GOT3 (cell line): ENCODE measurements around the gene SPG7.
"Not testable (repeated sequence)": the region's sequence is repeated elsewhere in the genome, so short reads cannot be mapped to it uniquely, and the experiment has no call there.

Experiments
- DNase-seq: peaks from one replicate; lab custom pipeline; 2025; ENCODE audit warnings: mixed read lengths; lab: John Stamatoyannopoulos, UW

SPG7 gene

DNA sequence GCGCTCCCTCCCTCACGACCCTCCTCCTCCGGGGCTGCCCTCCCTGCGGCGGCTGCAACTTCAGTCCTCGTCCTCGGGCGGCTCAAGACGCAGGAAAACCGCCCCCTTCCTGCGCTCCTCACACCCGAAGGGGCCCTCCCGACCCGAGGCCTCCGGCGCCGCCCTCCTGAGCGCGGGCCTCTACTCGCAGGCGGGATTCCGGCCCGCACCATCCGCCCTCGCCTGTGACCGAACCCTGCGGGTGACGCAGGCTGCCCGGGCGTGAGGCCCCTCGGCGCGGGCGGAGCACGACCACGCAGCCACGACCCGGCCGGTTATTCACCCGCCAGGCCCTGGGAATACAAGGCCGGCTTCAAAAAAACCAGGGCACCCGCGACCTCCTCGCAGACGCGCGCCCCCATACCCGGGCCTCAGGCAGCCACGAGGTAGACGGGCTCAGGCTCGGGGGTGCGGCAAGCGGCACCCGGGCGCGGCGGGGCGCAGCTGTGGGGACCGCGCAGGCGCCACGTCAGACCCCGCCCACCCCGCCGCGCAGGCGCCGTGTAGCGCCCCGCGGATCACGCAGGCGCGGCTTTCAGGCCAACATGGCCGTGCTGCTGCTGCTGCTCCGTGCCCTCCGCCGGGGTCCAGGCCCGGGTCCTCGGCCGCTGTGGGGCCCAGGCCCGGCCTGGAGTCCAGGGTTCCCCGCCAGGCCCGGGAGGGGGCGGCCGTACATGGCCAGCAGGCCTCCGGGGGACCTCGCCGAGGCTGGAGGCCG is at the start of gene SPG7:
TSS of gene SPG7 (plus strand) at position 570 of the 757 bp plus-strand sequence. CDS start at position 585, 15 bp downstream.
- peak; percentile 78 for DNase-seq

DNA sequence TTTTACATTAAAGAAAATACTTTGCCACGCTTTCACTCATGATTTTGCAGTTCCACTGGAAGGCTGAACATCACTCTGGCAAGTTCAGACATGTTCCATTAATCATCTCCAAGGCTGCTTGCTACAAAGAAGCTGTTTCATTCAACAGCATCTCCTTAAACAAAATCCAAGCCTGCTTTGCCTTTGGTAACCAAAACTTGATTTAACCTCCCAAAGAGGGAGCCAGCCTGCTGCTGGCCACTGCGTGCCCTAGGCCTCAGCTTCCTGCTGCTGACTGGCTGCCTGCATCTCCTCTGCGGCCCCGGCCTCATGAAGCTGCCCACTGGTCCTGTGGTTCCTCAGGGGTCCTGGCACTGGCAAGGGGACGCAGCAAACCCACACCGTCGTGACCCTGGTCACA is 49.7 kb upstream of the SPG7 start:
- DNase-seq, result no peak

DNA sequence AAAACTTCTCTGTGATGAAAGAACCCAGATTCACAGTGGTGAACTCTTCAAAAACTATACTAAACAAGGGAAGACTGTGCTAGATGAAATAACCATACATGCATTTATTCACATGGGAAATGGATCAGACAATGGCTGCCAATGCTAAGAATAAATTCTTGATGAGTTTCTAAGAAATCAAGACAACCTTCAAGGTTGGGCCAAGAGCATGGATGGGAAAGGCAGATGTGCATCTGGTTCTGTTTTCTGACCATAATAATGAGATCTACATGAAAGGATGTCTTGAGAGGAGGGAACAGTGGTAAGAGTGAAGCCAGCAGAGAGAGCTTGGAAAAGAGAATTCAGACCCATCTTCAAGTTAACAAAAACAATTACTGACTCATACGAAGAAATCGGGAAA is 49.2 kb upstream of the SPG7 start:
- no peak for DNase-seq

DNA sequence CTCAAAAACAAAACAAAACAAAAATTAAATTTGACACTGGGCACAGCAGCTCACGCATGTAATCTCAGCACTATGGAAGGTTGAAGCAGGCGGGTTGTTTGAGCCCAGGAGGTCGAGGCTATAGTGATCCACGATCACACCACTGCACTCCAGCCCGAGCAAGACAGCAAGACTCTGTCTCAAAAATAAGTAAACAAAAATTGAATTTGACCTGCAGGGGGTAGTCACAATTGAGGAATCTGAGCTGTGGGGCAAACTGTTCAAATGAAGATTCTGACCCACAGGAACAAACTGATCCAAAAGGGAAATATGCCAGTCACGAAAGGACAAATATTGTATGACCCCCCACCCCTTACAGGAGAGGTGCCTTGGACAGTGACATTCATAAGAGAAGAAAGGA is 47.6 kb upstream of the SPG7 start:
- no peak for DNase-seq

DNA sequence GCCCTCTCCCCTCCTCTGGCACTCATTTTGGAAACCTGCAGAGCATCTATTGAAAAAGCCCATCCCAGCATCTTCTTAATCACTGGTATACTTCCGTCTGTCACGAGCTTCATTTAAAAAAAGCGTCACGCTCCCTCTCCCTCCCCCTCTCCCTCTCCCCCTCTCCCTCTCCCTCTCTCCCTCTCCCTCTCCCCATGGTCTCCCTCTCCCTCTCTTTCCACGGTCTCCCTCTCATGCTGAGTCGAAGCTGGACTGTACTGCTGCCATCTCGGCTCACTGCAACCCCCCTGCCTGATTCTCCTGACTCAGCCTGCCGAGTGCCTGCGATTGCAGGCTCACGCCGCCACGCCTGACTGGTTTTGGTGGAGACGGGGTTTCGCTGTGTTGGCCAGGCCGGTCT is 46.3 kb upstream of the SPG7 start:
- DNase-seq, result not testable (repeated sequence)

DNA sequence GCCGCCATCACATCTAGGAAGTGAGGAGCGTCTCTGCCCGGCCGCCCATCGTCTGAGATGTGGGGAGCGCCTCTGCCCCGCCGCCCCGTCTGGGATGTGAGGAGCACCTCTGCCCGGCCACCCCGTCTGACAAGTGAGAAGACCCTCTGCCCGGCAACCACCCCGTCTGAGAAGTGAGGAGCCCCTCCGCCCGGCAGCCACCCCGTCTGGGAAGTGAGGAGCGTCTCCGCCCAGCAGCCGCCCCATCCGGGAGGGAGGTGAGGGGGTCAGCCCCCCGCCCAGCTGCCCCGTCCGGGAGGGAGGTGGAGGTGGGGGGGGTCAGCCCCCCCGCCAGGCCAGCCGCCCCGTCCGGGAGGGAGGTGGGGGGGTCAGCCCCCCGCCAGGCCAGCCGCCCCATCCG is 45.6 kb upstream of the SPG7 start:
- DNase-seq, result not testable (repeated sequence)

DNA sequence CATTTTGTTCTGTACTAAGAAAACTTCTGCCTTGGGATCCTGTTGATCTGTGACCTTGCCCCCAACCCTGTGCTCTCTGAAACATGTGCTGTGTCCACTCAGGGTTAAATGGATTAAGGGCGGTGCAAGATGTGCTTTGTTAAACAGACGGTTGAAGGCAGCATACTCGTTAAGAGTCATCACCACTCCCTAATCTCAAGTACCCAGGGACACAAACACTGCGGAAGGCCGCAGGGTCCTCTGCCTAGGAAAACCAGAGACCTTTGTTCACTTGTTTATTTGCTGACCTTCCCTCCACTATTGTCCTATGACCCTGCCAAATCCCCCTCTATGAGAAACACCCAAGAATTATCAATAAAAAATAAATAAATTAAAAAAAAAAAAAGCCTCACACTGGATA is 44.9 kb upstream of the SPG7 start:
- DNase-seq, result not testable (repeated sequence)

DNA sequence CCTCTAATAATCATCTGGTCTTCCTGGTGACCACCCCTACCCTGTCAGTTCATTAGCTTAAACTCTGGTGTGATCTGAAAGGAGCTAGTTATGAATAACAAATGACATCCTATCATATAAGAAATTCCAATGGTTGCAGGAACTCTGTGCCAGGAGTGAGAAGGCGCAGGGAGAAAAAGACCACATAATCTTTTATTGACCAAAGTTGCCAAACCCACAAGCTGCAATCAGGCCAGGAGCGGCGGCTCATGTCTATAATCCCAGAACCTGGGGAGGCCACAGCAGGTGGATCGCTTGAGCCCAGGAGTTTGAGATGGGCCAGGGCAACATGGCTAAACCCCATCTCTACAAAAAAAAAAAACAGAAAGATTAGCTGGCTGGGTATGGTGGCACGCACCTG is 41.3 kb upstream of the SPG7 start:
- DNase-seq, result no peak

DNA sequence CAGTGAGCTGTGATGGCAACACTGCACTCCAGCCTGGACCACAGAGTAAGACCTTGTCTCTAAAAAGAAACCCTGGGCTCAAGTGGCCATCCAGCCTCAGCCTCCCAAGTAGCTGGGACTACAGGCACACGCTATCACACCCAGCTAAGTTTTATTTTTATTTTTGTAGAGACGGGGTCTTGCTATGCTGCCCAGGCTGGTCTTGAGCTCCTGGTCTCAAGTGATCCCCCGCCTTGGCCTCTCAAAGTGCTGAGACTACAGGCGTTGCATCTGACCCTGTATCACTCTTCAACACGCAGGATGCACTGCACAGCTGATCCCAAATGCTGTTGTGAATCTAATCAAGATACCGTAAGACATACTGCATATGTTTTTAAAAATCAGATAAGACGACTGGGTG is 40.8 kb upstream of the SPG7 start:
- DNase-seq, result no peak

DNA sequence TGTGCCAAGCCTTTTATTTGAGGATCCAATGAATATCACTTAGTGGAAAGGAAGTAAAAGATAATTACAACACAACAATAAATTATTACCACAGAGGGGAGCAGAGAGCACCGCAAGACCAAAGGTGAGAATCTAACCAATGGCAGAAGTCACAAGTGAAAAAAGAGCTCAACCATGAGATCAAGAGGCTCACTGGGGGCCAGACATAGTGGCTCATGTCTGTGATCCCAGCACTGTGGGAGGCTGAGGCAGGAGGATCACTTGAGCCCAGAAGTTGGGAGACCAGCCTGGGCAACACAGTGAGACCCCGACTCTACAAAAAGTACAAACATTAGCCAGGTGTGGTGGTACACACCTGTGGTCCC is 35.5 kb upstream of the SPG7 start:
- no peak for DNase-seq

DNA sequence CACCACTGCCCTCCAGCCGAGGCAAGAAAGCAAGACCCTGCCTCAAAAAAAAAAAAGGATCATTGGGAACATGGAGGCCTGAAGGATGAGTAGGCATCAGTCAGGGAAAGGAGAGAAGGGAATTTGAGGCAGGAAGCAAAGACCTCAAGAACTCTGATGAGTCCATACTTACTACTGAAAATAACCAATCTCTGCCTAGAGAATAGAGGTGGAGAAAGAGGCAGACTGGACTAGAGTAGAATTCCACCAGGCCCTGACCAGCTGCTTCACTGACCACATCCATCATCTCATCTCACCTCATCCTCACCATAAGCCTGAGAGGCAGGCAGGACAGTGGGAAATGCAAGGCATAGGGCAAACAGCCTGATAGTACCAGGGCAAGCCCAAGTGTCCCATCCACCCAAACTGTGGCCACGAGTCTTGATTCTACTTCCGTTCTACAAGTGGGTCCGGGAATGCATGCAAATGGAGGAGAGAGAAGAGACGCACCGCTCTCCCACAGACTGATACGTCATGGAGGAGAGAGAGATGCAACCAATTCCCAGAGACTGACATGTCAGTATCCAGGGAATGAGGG is 35.0 kb upstream of the SPG7 start:
- DNase-seq, result no peak

DNA sequence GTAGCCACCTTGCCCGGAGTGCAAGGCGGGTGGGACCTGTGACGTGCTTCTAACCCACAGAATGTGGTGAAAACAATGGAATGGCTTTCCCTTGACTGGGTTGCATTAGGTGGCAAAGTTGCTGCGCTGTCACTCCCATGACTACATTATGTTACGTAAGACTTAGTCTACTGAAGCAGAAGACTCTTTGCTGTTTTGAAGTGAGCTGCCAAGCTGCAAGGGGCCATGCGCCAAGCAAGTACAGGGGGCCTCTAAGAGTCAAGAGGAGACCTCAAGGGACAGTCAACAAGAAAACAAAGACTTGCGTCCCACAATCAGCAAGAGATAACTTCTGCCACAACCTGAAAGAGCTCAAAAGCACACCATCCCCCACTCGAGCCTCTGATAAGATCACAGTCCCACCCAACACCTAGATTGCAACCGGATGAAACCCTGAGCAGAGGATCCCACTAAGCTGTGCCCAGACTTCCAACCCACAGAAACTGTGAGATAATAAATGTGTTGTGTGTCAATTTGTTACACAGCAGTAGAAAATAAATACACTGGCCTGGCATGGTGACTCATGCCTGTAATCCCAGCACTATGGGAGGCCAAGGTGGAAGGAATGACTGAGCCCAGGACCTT is 34.3 kb upstream of the SPG7 start:
- DNase-seq, result no peak

DNA sequence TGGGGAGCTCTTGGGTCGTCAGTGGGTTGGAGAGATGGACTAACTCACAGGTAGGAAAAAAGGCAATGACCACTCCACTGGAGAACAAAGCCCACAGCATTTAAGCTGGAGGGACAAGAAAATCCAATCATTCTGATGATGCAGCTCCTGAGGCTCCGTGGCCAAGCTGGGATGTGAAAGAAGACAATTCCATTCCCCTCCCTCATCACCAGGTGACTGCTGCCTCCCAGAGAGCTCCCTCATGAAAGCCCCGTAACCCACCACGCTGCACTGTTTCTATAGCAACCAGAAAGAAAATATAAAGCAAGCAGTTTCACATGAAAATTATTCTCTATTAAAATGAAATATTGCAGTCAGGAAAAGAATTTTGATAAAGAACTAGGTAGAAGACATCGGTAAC is 33.1 kb upstream of the SPG7 start:
- no peak for DNase-seq

DNA sequence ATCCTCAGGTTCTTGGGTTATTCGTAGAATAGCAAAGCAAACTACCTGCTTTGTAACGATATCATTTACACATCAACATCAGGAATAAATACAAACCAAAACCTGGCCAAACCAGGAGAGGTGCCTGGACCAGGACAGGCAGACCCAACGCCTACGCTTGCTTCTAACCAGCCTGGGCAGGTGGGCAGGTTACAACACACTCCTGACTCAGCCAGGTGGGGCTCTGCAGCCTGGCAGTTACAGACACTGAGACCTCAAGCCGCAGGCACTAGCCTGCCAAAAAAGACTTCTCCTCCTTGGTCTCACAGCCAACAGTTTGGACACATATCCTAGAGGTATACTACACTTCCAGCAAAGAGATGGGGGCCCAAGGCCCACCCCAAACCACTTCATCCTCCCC is 31.8 kb upstream of the SPG7 start:
- DNase-seq, result no peak

DNA sequence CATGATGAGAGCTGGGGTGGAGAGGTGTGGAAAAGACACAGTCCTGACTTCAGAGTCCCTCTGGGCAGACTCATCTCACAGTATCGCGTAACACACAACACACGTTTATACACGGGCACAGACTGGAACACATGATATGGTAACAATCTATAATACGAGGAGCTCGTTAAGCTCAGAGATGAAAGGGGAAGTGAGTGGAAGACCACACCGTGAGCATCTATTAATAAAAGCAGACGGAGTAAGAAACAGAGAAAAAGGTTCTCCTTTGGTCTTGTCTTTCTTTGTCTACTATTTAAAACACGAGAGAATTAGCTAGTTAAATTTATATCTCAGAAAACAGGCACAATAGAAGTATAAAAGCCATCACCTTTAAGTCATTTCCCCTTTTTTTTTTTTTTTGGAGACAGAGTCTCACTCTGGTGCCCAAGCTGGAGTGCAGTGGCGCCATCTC is 31.4 kb upstream of the SPG7 start:
- no peak for DNase-seq

DNA sequence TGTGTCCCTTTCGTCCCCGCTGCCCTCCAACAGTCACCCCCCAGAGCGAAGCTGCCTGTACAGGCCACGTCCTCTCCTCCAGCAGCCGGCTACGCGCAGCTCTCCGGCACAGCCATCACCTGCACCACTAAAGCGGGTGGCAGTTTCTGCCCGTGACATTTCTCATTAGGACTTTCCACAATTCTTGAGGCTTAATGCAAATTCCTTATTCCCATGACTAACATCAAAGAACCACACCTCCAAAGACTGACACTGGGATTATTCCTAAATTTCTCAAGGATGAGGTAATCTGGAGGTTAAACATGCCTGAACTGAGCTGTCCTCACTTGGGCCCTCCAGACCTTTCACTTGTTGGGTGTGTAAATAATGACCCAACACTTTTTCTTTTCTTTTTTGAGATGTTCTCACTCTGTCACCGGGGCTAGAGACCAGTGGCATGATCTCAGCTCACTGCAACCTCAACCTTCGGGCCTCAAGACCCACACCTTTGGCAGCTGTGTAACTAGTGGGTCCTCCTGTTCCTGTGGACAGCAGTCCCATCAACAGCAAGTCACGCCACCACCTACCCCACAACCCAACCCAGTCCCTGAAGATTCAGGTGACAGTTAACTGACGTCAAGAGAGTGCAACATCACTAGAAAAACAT is 29.5 kb upstream of the SPG7 start:
- no peak for DNase-seq

DNA sequence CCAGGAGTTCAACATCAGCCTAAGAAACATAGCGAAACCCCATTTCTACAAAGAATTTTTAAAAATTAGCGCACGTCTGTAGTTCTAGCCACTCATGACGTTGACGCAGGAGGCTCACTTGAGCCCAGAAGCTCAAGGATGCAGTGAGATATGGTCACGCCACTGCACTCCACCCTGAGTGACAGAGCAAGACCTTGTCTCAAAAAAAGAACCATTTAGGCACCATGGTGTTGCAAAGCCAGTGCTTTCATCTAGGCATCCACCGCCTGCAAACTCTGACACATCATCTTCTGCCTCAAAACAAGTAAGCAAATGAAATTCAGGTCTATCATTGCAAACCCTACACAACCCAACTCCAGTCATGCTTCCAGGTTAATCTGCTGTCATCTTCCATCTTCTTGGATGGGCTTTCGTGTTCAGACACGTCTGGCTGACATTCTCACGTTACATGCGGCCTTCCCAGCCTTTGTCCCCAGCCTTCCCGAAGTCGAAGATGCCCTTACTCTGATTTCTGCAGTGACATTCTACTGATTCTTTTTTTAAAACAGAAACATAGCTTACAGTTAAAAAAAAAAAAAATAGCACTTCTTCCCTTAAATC is 26.7 kb upstream of the SPG7 start:
- no peak for DNase-seq

DNA sequence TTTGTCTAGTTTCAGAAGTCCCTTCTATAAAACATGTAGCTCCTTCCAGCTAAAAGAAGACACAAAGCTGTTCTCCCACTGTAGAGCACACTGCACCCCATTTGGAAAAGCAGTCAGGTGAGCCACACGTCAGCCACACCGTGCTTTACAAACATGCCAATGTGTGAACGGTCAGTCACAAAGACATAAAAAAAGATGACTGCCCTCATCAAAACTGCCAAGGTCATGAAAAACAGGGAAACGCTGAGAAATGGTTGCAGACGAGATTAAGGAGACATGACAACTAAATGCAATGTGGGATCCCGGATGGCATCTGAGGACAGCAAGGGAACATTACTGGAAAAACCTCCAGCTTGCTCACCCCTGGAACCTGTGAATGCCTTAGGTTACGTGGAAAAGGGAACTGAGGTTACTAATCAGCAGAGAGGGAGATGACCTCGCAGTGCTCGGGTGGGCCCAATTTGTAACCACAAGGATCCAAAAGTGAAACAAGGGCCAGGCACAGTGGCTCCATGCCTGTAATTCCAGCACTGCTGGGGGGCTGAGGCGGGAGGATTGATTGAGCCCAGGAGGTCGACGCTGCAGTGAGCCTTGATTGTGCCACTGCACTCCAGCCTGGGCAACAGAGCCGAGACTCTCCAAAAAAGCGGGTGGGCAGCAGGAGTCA is 25.9 kb upstream of the SPG7 start:
- no peak for DNase-seq

DNA sequence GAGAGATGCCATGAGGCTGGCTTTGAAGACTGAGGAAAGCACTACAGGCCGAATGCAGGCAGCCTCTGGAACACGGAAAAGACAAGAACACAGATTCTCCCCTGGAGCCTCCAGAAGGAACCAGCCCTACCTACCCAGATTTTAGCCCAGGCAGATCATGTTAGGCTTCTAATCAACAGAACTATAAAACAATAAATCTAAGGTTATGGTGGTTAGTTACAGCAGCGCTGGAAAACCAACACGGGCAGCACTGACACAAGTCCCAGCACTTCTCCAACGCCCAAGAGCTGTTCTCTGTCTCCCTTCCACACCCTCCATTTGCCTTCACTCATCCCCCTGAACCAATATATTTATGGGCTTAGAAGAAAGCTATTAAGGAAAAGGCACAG is 25.4 kb upstream of the SPG7 start:
- no peak for DNase-seq

DNA sequence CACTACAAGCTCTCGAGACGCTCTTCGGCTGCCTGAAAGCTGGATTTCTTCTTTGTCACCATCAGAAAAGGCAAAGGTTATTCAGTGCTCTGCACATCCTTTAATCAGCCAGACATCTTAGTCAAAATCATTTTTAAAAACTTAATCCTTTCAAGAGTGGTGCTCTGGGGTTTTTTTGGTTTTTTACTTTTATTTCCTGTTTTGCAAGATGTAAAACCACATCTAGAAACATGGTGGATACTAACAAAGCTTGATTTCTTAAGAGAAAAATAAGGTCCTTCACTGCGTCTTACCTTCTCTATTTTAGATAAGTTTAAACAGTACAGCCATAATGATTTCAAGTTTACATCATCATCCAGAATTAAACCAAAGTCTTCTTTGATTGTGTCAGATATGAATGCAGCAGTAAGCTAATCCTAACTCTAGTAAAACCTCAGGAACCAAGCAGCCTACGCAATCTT is 24.1 kb upstream of the SPG7 start:
- no peak for DNase-seq

DNA sequence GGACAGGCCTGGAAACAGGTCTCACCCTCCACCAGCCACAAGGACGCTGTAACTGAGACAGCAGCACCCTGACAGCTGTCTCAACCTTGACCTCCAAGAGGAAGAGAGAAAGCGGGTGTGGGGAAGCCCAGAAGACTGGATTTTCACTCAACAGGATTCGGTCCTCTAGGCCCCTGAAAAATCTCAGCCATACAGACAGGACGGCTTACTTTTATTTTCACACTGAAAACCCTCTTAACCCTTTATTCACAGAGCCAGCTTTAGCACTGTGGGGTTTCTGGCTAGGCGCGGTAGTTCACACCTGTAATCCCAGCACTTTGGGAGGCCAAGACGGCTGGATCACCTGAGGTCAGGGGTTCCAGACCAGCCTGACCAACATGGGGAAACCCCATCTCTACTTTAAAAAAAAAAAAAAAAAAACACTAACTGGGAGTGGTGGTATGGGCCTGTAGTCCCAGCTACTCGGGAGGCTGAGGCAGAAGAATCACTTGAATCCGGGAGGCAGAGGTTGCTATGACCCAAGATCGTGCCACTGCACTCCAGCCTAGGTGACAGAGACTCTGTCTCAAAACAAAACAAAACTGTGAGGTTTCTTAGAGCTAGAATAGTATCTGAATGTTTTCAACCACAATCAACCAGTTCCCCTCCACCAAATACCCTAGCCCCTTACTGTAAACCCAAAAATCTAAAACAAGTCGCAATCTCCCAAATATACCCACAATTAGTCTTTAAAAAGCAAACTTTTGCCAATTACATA is 23.1 kb upstream of the SPG7 start:
- DNase-seq, result no peak
